SU-DHL-6 (cell line): Measurements from ENCODE around the gene SLC10A1.
A peak's percentile ranks its signal among the peaks of the same experiment; 100 is the strongest.

Source experiments
- H2AFZ ChIP-seq: fragments of 200-600 bp; sonication (generic); 2 replicates; pipeline ENCODE4 v1.6.1; 2014; ENCODE audit warnings: low read depth, mild to moderate bottlenecking, moderate library complexity, mixed read lengths, antibody characterized with exemption, low read length; ENCODE audit not compliant: severe bottlenecking
- H3F3A ChIP-seq: fragments of 200-600 bp; shearing (Covaris generic); 2 replicates; pipeline ENCODE4 v1.6.0; 2016; ENCODE audit warnings: antibody characterized with exemption, mild to moderate bottlenecking; ENCODE audit not compliant: insufficient read depth
- H3K27ac ChIP-seq: fragments of 200-600 bp; sonication (generic); 2 replicates; pipeline ENCODE4 v1.5.1; 2016; ENCODE audit warnings: low read depth, mild to moderate bottlenecking, low read length, moderate library complexity, mixed read lengths
- H3K27me3 ChIP-seq: fragments of 200-600 bp; sonication (generic), shearing (Covaris generic); 2 replicates; pipeline ENCODE4 v1.6.0; 2014; ENCODE audit warnings: mild to moderate bottlenecking, low read length
- H3K36me3 ChIP-seq: fragments of 200-600 bp; sonication (generic); 2 replicates; pipeline ENCODE4 v1.6.1; 2014; ENCODE audit warnings: mild to moderate bottlenecking, low read length, mixed read lengths
- H3K4me2 ChIP-seq: fragments of 300-600, 200-600 bp; shearing (Covaris generic), sonication (generic); 2 replicates; pipeline ENCODE4 v1.6.0; 2014; ENCODE audit warnings: low read length, low read depth, mild to moderate bottlenecking; ENCODE audit not compliant: poor library complexity, severe bottlenecking
- H3K4me3 ChIP-seq: fragments of 200-600 bp; sonication (generic); 2 replicates; pipeline ENCODE4 v1.5.1; 2014; ENCODE audit warnings: antibody characterized with exemption, low read length, mild to moderate bottlenecking, mixed read lengths; ENCODE audit not compliant: insufficient read depth, poor library complexity, severe bottlenecking
- H3K79me2 ChIP-seq: fragments of 200-600 bp; sonication (generic); 2 replicates; pipeline ENCODE4 v1.6.1; 2014; ENCODE audit warnings: mild to moderate bottlenecking, low read length, moderate library complexity; ENCODE audit not compliant: insufficient read depth
- H3K9ac ChIP-seq: fragments of 200-600 bp; sonication (generic); 2 replicates; pipeline ENCODE4 v1.7.0; 2014; ENCODE audit warnings: mild to moderate bottlenecking, low read length
- H3K9me2 ChIP-seq: fragments of 200-600 bp; sonication (generic); replicated peaks from 2 replicates; pipeline ENCODE4 v1.6.1; 2014; ENCODE audit warnings: low read length; ENCODE audit not compliant: insufficient read depth
- H3K9me3 ChIP-seq: fragments of 200-600 bp; sonication (generic); 2 replicates; pipeline ENCODE4 v1.6.1; 2014; ENCODE audit warnings: low read length, mixed read lengths; ENCODE audit not compliant: insufficient read depth
- H4K20me1 ChIP-seq: fragments of 200-600 bp; sonication (generic); 2 replicates; pipeline ENCODE4 v1.6.1; 2014; ENCODE audit warnings: low read depth, mild to moderate bottlenecking, antibody characterized with exemption, low read length, moderate library complexity, mixed read lengths
- EZH2phosphoT487 ChIP-seq: fragments of 200-600 bp; sonication (generic), shearing (Covaris generic); conservative IDR thresholded peaks from 2 replicates; pipeline ENCODE4 v1.6.1; 2018; ENCODE audit warnings: mild to moderate bottlenecking, antibody characterized with exemption, low read length, moderate library complexity, mixed read lengths
- TF ChIP-seq, protein P1 (sequence below): fragments of 200-600 bp; sonication (generic); IDR thresholded peaks from one replicate; pipeline ENCODE4 v1.5.1; 2017; ENCODE audit warnings: antibody characterized with exemption, mild to moderate bottlenecking, low read length, moderate library complexity; ENCODE audit not compliant: insufficient read depth, poor library complexity, severe bottlenecking

Gene SLC10A1

DNA sequence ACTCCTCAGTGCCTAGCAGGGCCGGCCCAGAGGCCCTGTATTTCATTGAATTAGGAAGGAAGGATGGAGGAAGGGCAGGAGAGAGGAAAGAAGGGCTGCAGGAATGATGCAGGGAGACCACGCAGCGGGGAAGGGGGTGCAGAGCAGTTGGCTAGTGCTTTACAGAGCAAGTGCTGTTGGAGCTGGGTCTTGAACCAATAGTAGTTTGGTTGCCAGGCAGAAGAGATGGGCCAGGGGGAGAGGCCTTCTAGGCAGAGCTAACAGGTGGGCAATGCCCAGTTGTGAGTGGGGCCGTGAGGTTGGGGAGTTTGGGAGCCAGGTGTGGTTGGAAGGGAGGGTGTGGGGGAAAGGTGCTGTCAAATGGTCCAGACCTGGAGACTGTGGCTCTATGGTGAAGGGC, 69.2 kb downstream of the SLC10A1 start:
- TF ChIP-seq, protein P1, sequence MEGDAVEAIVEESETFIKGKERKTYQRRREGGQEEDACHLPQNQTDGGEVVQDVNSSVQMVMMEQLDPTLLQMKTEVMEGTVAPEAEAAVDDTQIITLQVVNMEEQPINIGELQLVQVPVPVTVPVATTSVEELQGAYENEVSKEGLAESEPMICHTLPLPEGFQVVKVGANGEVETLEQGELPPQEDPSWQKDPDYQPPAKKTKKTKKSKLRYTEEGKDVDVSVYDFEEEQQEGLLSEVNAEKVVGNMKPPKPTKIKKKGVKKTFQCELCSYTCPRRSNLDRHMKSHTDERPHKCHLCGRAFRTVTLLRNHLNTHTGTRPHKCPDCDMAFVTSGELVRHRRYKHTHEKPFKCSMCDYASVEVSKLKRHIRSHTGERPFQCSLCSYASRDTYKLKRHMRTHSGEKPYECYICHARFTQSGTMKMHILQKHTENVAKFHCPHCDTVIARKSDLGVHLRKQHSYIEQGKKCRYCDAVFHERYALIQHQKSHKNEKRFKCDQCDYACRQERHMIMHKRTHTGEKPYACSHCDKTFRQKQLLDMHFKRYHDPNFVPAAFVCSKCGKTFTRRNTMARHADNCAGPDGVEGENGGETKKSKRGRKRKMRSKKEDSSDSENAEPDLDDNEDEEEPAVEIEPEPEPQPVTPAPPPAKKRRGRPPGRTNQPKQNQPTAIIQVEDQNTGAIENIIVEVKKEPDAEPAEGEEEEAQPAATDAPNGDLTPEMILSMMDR: no peak
- no peak for TF ChIP-seq EZH2phosphoT487
- no peaks in the 10 kb centered on the region for H3K27me3 ChIP-seq
- H3K4me2 ChIP-seq: no peak overlapping the region
- H3K79me2 ChIP-seq: no peaks in the 10 kb centered on the region
- no peak overlapping the region for H3K9ac ChIP-seq
- H3K36me3 ChIP-seq: no peaks in the 10 kb centered on the region
- H3K9me3 ChIP-seq: no peaks in the 10 kb centered on the region
- no peaks in the 10 kb centered on the region for H4K20me1 ChIP-seq
- H2AFZ ChIP-seq: no peak overlapping the region
- H3K4me3 ChIP-seq: no peak overlapping the region
- H3K9me2 ChIP-seq: no peaks in the 10 kb centered on the region
- H3F3A ChIP-seq: no peaks in the 10 kb centered on the region
- no peak overlapping the region for H3K27ac ChIP-seq

DNA sequence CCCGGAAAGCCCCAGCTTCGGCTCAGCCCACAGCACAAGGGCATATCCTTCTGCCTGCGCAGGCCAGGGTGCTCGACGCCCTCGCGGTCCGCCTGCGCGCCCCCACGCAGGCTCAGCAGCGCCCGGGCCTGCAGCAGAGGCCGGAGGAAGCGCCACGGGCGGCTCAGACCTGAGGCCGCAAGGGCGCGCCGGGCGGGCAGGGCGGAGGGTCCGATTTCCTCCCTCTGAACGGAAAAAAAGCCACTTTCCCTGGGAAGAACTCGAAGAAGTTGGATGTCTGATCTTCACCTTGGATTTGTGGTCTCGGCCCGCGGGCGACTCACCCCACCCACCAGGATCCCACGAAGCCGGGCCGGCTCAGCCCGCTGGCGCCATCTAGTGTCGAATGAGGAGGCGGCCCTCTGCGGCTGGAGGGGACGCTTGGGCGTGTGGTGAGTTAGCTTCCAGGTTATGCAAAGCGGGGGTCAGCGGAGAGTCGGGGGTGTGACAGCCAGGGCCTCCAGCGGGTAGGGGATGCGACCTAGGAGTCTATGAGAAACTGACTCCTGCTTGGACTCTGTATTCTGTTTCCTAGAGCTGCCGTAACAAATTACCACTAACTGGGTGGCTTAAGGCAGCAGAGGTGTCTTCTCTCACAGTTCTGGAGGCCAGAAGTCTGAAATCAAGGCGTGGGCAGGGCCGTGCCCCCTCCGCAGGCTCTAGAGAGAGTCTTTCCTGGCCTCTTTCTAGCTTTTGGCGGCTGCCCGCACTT, 70.1 kb downstream of the SLC10A1 start:
- Histone ChIP-seq H3K9ac (peak overlapping the region; percentile 36), H4K20me1 (no peaks in the 10 kb centered on the region), H3K27ac (no peak overlapping the region), H3K27me3 (no peaks in the 10 kb centered on the region), H3K9me3 (no peaks in the 10 kb centered on the region), H3K4me3 (peak overlapping the region; percentile 31), H2AFZ (peak overlapping the region; percentile 73), H3F3A (no peaks in the 10 kb centered on the region), H3K4me2 (peak overlapping the region; percentile 65), H3K79me2 (no peaks in the 10 kb centered on the region), H3K36me3 (no peaks in the 10 kb centered on the region), H3K9me2 (no peaks in the 10 kb centered on the region)
- TF ChIP-seq, protein P1: peak; percentile 93
- no peak for TF ChIP-seq EZH2phosphoT487
